GM10847 (cell line): Measurements from ENCODE around the gene RPH3AL.

ENCODE experiments used
- POLR2A ChIP-seq: IDR thresholded peaks from 2 replicates; pipeline ENCODE4 v1.6.1; 2011; ENCODE audit not compliant: insufficient read length; ENCODE audit errors: extremely low read depth

Gene RPH3AL

GRCh38 chr17:213286-214105 is 139.1 kb downstream of the RPH3AL start:
- TF ChIP-seq POLR2A = no peak

GRCh38 chr17:210402-210801 is 142.2 kb downstream of the RPH3AL start:
- no peak for TF ChIP-seq POLR2A

- no peak for TF ChIP-seq POLR2A
These were observed 144.2 kb downstream of the RPH3AL start for GRCh38 chr17:208429-208828.

GRCh38 chr17:207775-208174 is 144.8 kb downstream of the RPH3AL start:
- TF ChIP-seq POLR2A = no peak

- no peak for TF ChIP-seq POLR2A
These were observed 145.6 kb downstream of the RPH3AL start for GRCh38 chr17:206941-207560.

GRCh38 chr17:205817-206216 is 146.8 kb downstream of the RPH3AL start:
- no peak for TF ChIP-seq POLR2A

GRCh38 chr17:205148-205669 is 147.4 kb downstream of the RPH3AL start:
- TF ChIP-seq POLR2A = no peak

- no peak for TF ChIP-seq POLR2A
These were observed 148.0 kb downstream of the RPH3AL start for GRCh38 chr17:204427-205147.

GRCh38 chr17:202501-202951 is 150.1 kb downstream of the RPH3AL start:
- no peak for TF ChIP-seq POLR2A

GRCh38 chr17:200586-200985 is 152.0 kb downstream of the RPH3AL start:
- TF ChIP-seq POLR2A = no peak

- no peak for TF ChIP-seq POLR2A
These were observed 152.6 kb downstream of the RPH3AL start for GRCh38 chr17:199806-200545.

- TF ChIP-seq POLR2A = no peak
These were observed 153.4 kb downstream of the RPH3AL start for GRCh38 chr17:199191-199604.

GRCh38 chr17:197352-197751 is 155.3 kb downstream of the RPH3AL start:
- no peak for TF ChIP-seq POLR2A

GRCh38 chr17:194828-195602 is 157.6 kb downstream of the RPH3AL start:
- no peak for TF ChIP-seq POLR2A
